Neural progenitor cell (in vitro differentiated cells): ENCODE measurements around the gene AQP5. TPM values are rescaled to one million over a fixed set of nuclear protein-coding genes. Genes with fewer than 3 reads are reported as not detected.
A peak's percentile ranks its signal among the peaks of the same experiment; 100 is the strongest.

Experiments used
- DNase-seq: peaks from one replicate; pipeline ENCODE4 v3.0.0-alpha.2; 2016; ENCODE audit warnings: low spot score
- H2AFZ ChIP-seq: fragments of 200-600 bp; sonication (generic); replicated peaks from 2 replicates; pipeline ENCODE4 v1.6.1; 2016; ENCODE audit warnings: antibody characterized with exemption
- H3F3A ChIP-seq: fragments of 200-600 bp; sonication (generic); 2 replicates; pipeline ENCODE4 v1.6.1; 2016; ENCODE audit warnings: antibody characterized with exemption, low read depth
- H3K27ac ChIP-seq: fragments of 200-600 bp; sonication (generic); 2 replicates; pipeline ENCODE4 v1.5.1; 2016; ENCODE audit warnings: mild to moderate bottlenecking
- H3K27me3 ChIP-seq: fragments of 200-600 bp; sonication (generic); 2 replicates; pipeline ENCODE4 v1.6.1; 2016; ENCODE audit warnings: mild to moderate bottlenecking, moderate library complexity
- H3K36me3 ChIP-seq: fragments of 200-600 bp; sonication (generic); 2 replicates; pipeline ENCODE4 v1.5.1; 2016
- H3K4me1 ChIP-seq: fragments of 200-600 bp; sonication (generic); 2 replicates; pipeline ENCODE4 v1.6.1; 2016; ENCODE audit warnings: mixed run types
- H3K4me2 ChIP-seq: fragments of 200-600 bp; sonication (generic); 2 replicates; pipeline ENCODE4 v1.6.1; 2016
- H3K4me3 ChIP-seq: fragments of 200-600 bp; sonication (generic); 2 replicates; pipeline ENCODE4 v1.5.1; 2016
- H3K79me2 ChIP-seq: fragments of 200-600 bp; sonication (generic); 2 replicates; pipeline ENCODE4 v1.6.1; 2016; ENCODE audit warnings: low read depth
- H3K9ac ChIP-seq: fragments of 200-600 bp; sonication (generic); 2 replicates; pipeline ENCODE4 v1.6.1; 2016
- H3K9me3 ChIP-seq: fragments of 200-600 bp; sonication (generic); 2 replicates; pipeline ENCODE4 v1.5.1; 2016; ENCODE audit warnings: low read depth
- H4K20me1 ChIP-seq: fragments of 200-600 bp; sonication (generic); 2 replicates; pipeline ENCODE4 v1.6.1; 2016; ENCODE audit warnings: low read depth
- H3K27ac Mint-ChIP-seq: 3 replicates; pipeline ENCODE4 v1.8.0; 2021; ENCODE audit warnings: mixed read lengths
- H3K27me3 Mint-ChIP-seq: 2 replicates; pipeline ENCODE4 v1.8.0; 2022; ENCODE audit warnings: low read depth, mild to moderate bottlenecking, inconsistent platforms, moderate library complexity, mixed read lengths; ENCODE audit not compliant: insufficient read depth
- H3K36me3 Mint-ChIP-seq: 3 replicates; pipeline ENCODE4 v1.8.0; 2021; ENCODE audit warnings: mixed read lengths
- H3K4me1 Mint-ChIP-seq: 3 replicates; pipeline ENCODE4 v1.8.0; 2021; ENCODE audit warnings: mixed read lengths
- H3K4me3 Mint-ChIP-seq: 3 replicates; pipeline ENCODE4 v1.8.0; 2021; ENCODE audit warnings: mild to moderate bottlenecking, moderate library complexity, mixed read lengths
- H3K9me3 Mint-ChIP-seq: 3 replicates; pipeline ENCODE4 v1.8.0; 2020; ENCODE audit warnings: mixed read lengths
- EZH2 ChIP-seq: fragments of 200-600 bp; sonication (generic); IDR thresholded peaks from 2 replicates; pipeline ENCODE4 v1.6.1; 2017; ENCODE audit warnings: antibody characterized with exemption, mild to moderate bottlenecking, moderate library complexity
- EZH2phosphoT487 ChIP-seq: fragments of 200-600 bp; sonication (generic); IDR thresholded peaks from 2 replicates; pipeline ENCODE4 v1.6.1; 2017; ENCODE audit warnings: antibody characterized with exemption
- total RNA-seq: library from RNA; depleted of rRNA; stranded (reverse); fragments of >200 nt; gene quantifications from 2 replicates; pipeline ENCODE4 v1.2.3, GENCODE V29; 2015; ENCODE audit warnings: low replicate concordance
- TF ChIP-seq, protein P1 (sequence below): fragments of 200-600 bp; sonication (generic); IDR thresholded peaks from 2 replicates; pipeline ENCODE4 v1.5.1; 2017; ENCODE audit warnings: antibody characterized with exemption, mild to moderate bottlenecking

AQP5 gene
- total RNA-seq, 1 donor from 2014 or later, result not detected

- H4K20me1 ChIP-seq, result peaks cover 23% of the 10 kb centered on the region
- TF ChIP-seq EZH2 (no peak), EZH2phosphoT487 (no peak)
- TF ChIP-seq, protein P1, sequence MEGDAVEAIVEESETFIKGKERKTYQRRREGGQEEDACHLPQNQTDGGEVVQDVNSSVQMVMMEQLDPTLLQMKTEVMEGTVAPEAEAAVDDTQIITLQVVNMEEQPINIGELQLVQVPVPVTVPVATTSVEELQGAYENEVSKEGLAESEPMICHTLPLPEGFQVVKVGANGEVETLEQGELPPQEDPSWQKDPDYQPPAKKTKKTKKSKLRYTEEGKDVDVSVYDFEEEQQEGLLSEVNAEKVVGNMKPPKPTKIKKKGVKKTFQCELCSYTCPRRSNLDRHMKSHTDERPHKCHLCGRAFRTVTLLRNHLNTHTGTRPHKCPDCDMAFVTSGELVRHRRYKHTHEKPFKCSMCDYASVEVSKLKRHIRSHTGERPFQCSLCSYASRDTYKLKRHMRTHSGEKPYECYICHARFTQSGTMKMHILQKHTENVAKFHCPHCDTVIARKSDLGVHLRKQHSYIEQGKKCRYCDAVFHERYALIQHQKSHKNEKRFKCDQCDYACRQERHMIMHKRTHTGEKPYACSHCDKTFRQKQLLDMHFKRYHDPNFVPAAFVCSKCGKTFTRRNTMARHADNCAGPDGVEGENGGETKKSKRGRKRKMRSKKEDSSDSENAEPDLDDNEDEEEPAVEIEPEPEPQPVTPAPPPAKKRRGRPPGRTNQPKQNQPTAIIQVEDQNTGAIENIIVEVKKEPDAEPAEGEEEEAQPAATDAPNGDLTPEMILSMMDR, result no peak
- no peak overlapping the region for H3K4me2 ChIP-seq
- H3K4me3 Mint-ChIP-seq, result peak overlapping the region; percentile 27
- no peak overlapping the region for H3K27ac Mint-ChIP-seq
- no peaks in the 10 kb centered on the region for H3K79me2 ChIP-seq
- no peaks in the 10 kb centered on the region for H3K9me3 Mint-ChIP-seq
- H2AFZ ChIP-seq, result no peak overlapping the region
- H3K9ac ChIP-seq, result no peak overlapping the region
- H3K27me3 ChIP-seq, result peaks cover 92% of the 10 kb centered on the region
- no peak overlapping the region for H3K27ac ChIP-seq
- peaks cover 43% of the 10 kb centered on the region for H3K4me1 Mint-ChIP-seq
- H3K36me3 ChIP-seq, result no peaks in the 10 kb centered on the region
- DNase-seq, result peak; percentile 63
- H3K9me3 ChIP-seq, result no peaks in the 10 kb centered on the region
- H3K4me1 ChIP-seq, result peaks cover 28% of the 10 kb centered on the region
- H3K36me3 Mint-ChIP-seq, result no peaks in the 10 kb centered on the region
- H3K4me3 ChIP-seq, result no peak overlapping the region
- peaks cover 28% of the 10 kb centered on the region for H3K27me3 Mint-ChIP-seq
- H3F3A ChIP-seq, result peaks cover 19% of the 10 kb centered on the region
Measured at GRCh38 chr12:49962861-49963765, 1.4 kb downstream of the AQP5 start.

- peaks cover 23% of the 10 kb centered on the region for H4K20me1 ChIP-seq
- H3K4me3 ChIP-seq, result no peak overlapping the region
- DNase-seq, result no peak
- TF ChIP-seq EZH2phosphoT487, result no peak
- TF ChIP-seq, protein P1, result no peak
- TF ChIP-seq EZH2, result no peak
- no peak overlapping the region for H2AFZ ChIP-seq
- no peaks in the 10 kb centered on the region for H3K9me3 Mint-ChIP-seq
- H3F3A ChIP-seq, result peaks cover 16% of the 10 kb centered on the region
- no peaks in the 10 kb centered on the region for H3K36me3 Mint-ChIP-seq
- no peak overlapping the region for H3K4me2 ChIP-seq
- H3K27me3 Mint-ChIP-seq, result peaks cover 23% of the 10 kb centered on the region
- no peaks in the 10 kb centered on the region for H3K9me3 ChIP-seq
- no peak overlapping the region for H3K9ac ChIP-seq
- peaks cover 92% of the 10 kb centered on the region for H3K27me3 ChIP-seq
- H3K4me3 Mint-ChIP-seq, result peak overlapping the region; percentile 42
- no peaks in the 10 kb centered on the region for H3K36me3 ChIP-seq
- H3K27ac ChIP-seq, result no peak overlapping the region
- H3K4me1 ChIP-seq, result peaks cover 28% of the 10 kb centered on the region
- H3K27ac Mint-ChIP-seq, result peak overlapping the region; percentile 3
- peaks cover 42% of the 10 kb centered on the region for H3K4me1 Mint-ChIP-seq
- H3K79me2 ChIP-seq, result no peaks in the 10 kb centered on the region
Measured at GRCh38 chr12:49963976-49964815, 2.5 kb downstream of the AQP5 start.

DNA sequence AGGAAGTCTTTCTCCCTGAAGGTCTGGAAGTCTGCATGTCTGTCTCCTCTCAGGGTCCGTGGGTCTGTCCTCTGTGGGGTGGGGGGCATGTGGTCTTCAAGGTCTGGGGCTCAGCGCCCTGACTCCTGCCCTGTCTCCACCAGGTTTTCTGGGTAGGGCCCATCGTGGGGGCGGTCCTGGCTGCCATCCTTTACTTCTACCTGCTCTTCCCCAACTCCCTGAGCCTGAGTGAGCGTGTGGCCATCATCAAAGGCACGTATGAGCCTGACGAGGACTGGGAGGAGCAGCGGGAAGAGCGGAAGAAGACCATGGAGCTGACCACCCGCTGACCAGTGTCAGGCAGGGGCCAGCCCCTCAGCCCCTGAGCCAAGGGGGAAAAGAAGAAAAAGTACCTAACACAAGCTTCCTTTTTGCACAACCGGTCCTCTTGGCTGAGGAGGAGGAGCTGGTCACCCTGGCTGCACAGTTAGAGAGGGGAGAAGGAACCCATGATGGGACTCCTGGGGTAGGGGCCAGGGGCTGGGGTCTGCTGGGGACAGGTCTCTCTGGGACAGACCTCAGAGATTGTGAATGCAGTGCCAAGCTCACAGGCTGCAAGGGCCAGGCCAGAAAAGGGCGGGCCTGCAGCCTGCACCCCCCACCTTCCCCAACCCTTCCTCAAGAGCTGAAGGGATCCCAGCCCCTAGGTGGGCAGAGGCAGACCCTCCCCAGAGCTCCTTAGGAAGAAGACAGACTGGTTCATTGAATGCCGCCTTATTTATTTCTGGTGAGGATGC lies 3.4 kb downstream of the AQP5 start:
- H3K27me3 ChIP-seq, result peaks cover 92% of the 10 kb centered on the region
- Mint-ChIP-seq H3K36me3 (no peaks in the 10 kb centered on the region), H3K9me3 (no peaks in the 10 kb centered on the region), H3K4me3 (peak overlapping the region; percentile 42), H3K4me1 (peaks cover 33% of the 10 kb centered on the region), H3K27me3 (peaks cover 17% of the 10 kb centered on the region), H3K27ac (peak overlapping the region; percentile 3)
- peaks cover 19% of the 10 kb centered on the region for H3K4me1 ChIP-seq
- H3K4me2 ChIP-seq, result no peak overlapping the region
- peaks cover 8% of the 10 kb centered on the region for H3F3A ChIP-seq
- no peaks in the 10 kb centered on the region for H3K9me3 ChIP-seq
- H3K9ac ChIP-seq, result no peak overlapping the region
- H3K36me3 ChIP-seq, result no peaks in the 10 kb centered on the region
- no peak overlapping the region for H2AFZ ChIP-seq
- H3K79me2 ChIP-seq, result no peaks in the 10 kb centered on the region
- TF ChIP-seq EZH2phosphoT487, result no peak
- TF ChIP-seq EZH2, result no peak
- TF ChIP-seq, protein P1, result no peak
- H3K27ac ChIP-seq, result no peak overlapping the region
- H4K20me1 ChIP-seq, result peaks cover 20% of the 10 kb centered on the region
- no peak overlapping the region for H3K4me3 ChIP-seq
- DNase-seq, result no peak
